Prostate gland (tissue), 2 donors: ENCODE data around the gene MED15. TPM values are rescaled to one million over a fixed set of nuclear protein-coding genes. Genes with fewer than 3 reads are reported as not detected.
A peak's percentile ranks its signal among the peaks of the same experiment; 100 is the strongest.

ENCODE experiments used
- DNase-seq: peaks from one replicate; pipeline ENCODE4 v3.0.0-alpha.2; 2019; ENCODE audit warnings: low spot score
- H3K27ac ChIP-seq, 2 donors: fragments of 200-600 bp; sonication (generic); 2 replicates each; pipeline ENCODE4 v1.5.1; 2017 to 2019
- H3K27me3 ChIP-seq: fragments of 200-600 bp; sonication (generic); replicated peaks from 2 replicates; pipeline ENCODE4 v1.5.1; 2019; ENCODE audit not compliant: insufficient read depth
- H3K36me3 ChIP-seq, 2 donors: fragments of 200-600 bp; sonication (generic); 1 replicate in 1 of 2; 2 replicates in 1 of 2; pipeline versions ENCODE4 v1.5.1 to v1.8.1; 2017 to 2019
- H3K4me1 ChIP-seq: fragments of 200-600 bp; sonication (generic); replicated peaks from 2 replicates; pipeline ENCODE4 v1.5.1; 2019
- H3K4me3 ChIP-seq, 2 donors: fragments of 200-600 bp; sonication (generic); 2 replicates each; pipeline ENCODE4 v1.5.1; 2017 to 2019
- H3K9me3 ChIP-seq: fragments of 200-600 bp; sonication (generic); 2 replicates; pipeline ENCODE4 v1.5.1; 2017
- POLR2A ChIP-seq: fragments of 450-650 bp; IDR thresholded peaks from one replicate; pipeline ENCODE4 v1.6.1; 2016; ENCODE audit warnings: antibody characterized with exemption, mild to moderate bottlenecking
- POLR2AphosphoS5 ChIP-seq: sonication (generic); formaldehyde crosslinking; IDR thresholded peaks from one replicate; pipeline ENCODE4 v1.6.1; 2017; ENCODE audit warnings: antibody characterized with exemption
- WGBS: methylation state at CpG from one replicate; pipeline ENCODE4 v1.1.5; 2018; 5-methylcytosine and 5-hydroxymethylcytosine counted together
- intact Hi-C: fragments of 100-400 bp; cut with DNase I; formaldehyde crosslinking; loops from one replicate; pipeline ENCODE4 v1.14.2; 2022
- total RNA-seq, 2 donors: library from RNA; depleted of rRNA; stranded (reverse); fragments of >200 nt; gene quantifications; one replicate each; pipeline ENCODE4 v1.1.0, GENCODE V29; 2016
- TF ChIP-seq, protein P1 (sequence below), 4 experiments: fragments of 200-600 bp in 2 of 4; fragments of 450-650 bp in 2 of 4; sonication (generic) in 2 of 4; IDR thresholded peaks; 1 replicate in 3 of 4; 2 replicates in 1 of 4; pipeline ENCODE4 v1.5.1; 2016 to 2019; ENCODE audit warnings: antibody characterized with exemption in 4 of 4, mild to moderate bottlenecking in 2 of 4, moderate library complexity in 2 of 4

The MED15 gene
- total RNA-seq, 2 donors from 2014 or later: 43.2 to 87.1 TPM

DNA sequence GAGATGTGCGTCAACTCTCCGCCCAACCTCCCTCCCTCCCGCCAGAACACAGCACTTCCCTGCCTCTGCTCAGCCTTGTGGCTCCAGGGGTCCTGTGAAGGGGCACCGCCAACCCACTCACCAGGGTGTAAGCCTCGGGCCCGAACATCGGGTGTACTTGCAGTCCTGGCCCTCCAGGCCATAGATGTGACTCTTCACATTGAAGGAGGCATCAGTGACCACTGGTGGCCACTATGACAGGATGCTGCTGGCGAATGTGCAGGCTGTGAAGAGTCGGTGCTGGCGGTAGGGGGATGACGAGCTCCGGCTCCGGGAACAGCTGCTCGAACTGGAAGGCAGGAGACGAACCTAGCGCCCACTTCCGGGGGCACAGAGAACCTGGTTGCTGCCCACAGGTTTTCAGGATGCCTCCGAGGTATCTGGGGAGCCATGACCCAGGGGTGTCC lies 97.4 kb downstream of the MED15 start:
- no peak for DNase-seq
- WGBS: 85% methylated on average over 12 of the region's 18 CpGs
- no peak overlapping the region for H3K4me3 ChIP-seq
- H3K9me3 ChIP-seq: no peaks in the 10 kb centered on the region
- H3K4me1 ChIP-seq: no peaks in the 10 kb centered on the region
- H3K27ac ChIP-seq: no peak overlapping the region
- no peak for TF ChIP-seq POLR2AphosphoS5
- no peak for TF ChIP-seq POLR2A
- TF ChIP-seq, protein P1, sequence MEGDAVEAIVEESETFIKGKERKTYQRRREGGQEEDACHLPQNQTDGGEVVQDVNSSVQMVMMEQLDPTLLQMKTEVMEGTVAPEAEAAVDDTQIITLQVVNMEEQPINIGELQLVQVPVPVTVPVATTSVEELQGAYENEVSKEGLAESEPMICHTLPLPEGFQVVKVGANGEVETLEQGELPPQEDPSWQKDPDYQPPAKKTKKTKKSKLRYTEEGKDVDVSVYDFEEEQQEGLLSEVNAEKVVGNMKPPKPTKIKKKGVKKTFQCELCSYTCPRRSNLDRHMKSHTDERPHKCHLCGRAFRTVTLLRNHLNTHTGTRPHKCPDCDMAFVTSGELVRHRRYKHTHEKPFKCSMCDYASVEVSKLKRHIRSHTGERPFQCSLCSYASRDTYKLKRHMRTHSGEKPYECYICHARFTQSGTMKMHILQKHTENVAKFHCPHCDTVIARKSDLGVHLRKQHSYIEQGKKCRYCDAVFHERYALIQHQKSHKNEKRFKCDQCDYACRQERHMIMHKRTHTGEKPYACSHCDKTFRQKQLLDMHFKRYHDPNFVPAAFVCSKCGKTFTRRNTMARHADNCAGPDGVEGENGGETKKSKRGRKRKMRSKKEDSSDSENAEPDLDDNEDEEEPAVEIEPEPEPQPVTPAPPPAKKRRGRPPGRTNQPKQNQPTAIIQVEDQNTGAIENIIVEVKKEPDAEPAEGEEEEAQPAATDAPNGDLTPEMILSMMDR (IDR thresholded peaks at IDR 0.05): no peak
- no peaks in the 10 kb centered on the region for H3K36me3 ChIP-seq
- H3K27me3 ChIP-seq: no peaks in the 10 kb centered on the region
- intact Hi-C loops: no loop called here

DNA sequence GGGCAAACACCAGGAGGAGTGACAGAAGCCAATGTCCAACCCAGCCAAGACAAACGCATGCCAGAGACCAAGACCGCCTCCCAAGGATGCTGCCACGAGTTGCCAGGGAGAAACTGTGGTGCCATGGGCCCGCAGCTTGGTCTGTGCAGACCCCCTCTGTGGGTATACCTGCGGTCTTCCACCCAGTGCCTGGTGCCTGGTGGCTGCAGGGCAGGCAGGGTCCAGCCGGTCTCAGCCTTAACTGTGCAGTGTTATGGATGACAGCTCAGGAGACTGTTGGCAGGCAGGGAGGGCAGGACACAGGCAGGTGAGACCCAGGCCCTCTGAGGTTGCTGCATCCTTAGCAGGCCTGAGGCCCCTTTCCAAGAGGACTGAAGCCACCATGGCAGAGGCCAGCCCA lies 97.9 kb downstream of the MED15 start:
- no peaks in the 10 kb centered on the region for H3K9me3 ChIP-seq
- 76% methylated on average over 6 of the region's 6 CpGs for WGBS
- TF ChIP-seq, protein P1 (IDR thresholded peaks at IDR 0.05): no peak
- no peaks in the 10 kb centered on the region for H3K4me1 ChIP-seq
- no peak for DNase-seq
- no peak overlapping the region for H3K27ac ChIP-seq
- H3K4me3 ChIP-seq: no peak overlapping the region
- intact Hi-C loops: no loop called here
- H3K36me3 ChIP-seq: no peaks in the 10 kb centered on the region
- H3K27me3 ChIP-seq: no peaks in the 10 kb centered on the region

DNA sequence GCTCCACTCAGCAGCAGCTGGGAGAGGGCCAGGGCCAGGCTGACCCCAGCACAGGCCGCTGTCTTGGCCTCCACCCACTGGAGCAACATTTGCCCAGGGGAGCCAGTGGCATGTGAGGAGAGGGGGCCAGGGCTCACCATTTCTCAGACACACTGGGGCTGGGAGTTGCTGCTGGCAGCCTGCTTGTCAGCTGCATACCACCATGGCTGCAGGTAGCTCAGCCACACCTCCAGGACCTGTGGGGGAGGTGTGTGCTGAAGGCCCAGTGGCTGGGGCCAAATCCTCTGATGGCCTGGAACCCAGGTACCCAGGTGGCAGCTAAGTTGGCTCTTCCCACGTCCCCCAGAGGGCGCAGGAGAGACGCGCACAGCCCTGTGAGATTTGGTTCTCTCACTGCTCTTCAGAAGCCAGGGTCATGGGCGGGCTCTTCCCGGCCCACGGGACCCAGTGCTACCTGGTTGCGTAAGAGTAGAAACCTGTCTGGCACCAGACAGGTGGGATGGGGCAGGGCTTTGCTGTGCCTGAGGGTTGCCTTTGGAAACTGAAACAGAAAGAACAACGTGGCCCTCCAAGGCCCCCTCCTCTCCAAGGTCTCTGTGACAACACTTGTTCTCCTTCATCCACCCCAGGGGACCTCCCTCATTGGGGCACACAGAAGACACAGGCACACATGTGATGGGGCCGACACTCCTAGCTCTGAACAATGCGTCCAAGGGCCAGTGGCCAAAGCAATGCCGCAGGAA lies 98.8 kb downstream of the MED15 start:
- H3K9me3 ChIP-seq: no peaks in the 10 kb centered on the region
- peak; percentile 93 for DNase-seq
- WGBS: 31% methylated on average over 13 of the region's 13 CpGs
- TF ChIP-seq, protein P1 (IDR thresholded peaks at IDR 0.05): peak in 3 of 4 experiments; percentile 71 to 93 (median 83)
- TF ChIP-seq POLR2AphosphoS5 (peak; percentile 94), POLR2A (no peak)
- H3K36me3 ChIP-seq: no peaks in the 10 kb centered on the region
- intact Hi-C loops: no loop called here
- H3K4me1 ChIP-seq: no peaks in the 10 kb centered on the region
- no peaks in the 10 kb centered on the region for H3K27me3 ChIP-seq
- no peak overlapping the region for H3K4me3 ChIP-seq
- no peak overlapping the region for H3K27ac ChIP-seq

DNA sequence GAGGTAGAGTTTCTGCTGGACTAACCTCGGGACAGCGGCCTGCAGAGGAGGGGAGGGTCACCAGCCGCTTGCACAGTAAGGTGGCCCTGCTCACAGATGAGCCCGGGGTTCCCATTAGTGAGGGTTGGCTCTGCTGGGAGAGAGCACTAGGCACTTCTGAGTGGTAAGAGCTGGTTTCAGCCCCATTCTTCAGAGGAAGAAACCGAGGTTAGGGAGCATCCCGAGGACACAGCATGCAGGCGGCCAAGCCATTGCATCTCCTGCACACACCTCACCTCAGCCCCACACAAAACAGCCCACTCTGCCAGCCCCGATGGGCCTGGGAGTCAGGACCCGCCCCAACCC lies 99.3 kb downstream of the MED15 start:
- no peak overlapping the region for H3K4me3 ChIP-seq
- intact Hi-C loops: no loop called here
- no peaks in the 10 kb centered on the region for H3K9me3 ChIP-seq
- H3K27me3 ChIP-seq: no peaks in the 10 kb centered on the region
- no peaks in the 10 kb centered on the region for H3K36me3 ChIP-seq
- TF ChIP-seq, protein P1 (IDR thresholded peaks at IDR 0.05): no peak
- TF ChIP-seq POLR2AphosphoS5 (no peak), POLR2A (no peak)
- no peak for DNase-seq
- H3K4me1 ChIP-seq: no peaks in the 10 kb centered on the region
- H3K27ac ChIP-seq: no peak overlapping the region
- 79% methylated on average over 9 of the region's 9 CpGs for whole genome bisulfite sequencing

DNA sequence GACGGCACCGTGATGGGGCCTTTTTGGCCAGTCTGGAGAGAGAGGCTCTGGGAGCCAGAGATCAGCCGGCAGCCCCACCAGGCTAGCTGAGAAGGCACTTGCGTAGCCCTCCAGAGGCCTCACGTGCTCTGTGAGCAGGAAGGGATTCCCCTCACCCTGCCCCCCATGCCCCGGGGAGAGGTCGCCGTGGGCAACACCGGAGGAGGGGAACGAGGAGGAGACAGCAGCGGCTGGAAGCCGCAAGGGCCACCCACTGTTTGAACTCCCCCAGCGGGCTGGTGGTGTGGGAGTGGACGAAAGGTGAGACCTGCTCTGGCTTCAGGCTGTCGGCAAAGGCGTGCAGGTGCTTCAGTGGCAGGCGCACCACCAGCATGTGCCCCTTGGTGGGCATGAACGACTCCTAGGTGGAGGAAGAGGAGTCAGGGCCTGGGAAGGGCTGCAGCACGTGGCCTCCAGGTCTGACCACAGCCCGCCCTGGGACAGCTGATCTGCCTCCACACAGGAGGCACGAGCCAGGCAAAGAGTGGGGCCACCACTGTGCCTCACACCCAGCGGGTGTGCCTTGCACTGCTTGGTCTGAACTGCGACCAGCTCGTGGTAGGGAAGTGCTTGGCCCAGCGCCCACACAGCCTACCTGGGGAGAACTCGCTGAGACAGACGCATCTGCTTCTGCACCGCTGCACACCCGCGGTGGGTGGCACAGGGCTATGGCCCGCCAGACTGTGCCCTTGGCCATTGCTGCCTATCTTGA lies 99.9 kb downstream of the MED15 start:
- TF ChIP-seq POLR2AphosphoS5: no peak
- TF ChIP-seq, protein P1 (IDR thresholded peaks at IDR 0.05): no peak
- TF ChIP-seq POLR2A: no peak
- Histone ChIP-seq H3K27me3 (no peaks in the 10 kb centered on the region), H3K36me3 (no peaks in the 10 kb centered on the region), H3K4me1 (no peaks in the 10 kb centered on the region), H3K27ac (no peak overlapping the region), H3K4me3 (no peak overlapping the region), H3K9me3 (no peaks in the 10 kb centered on the region)
- no peak for DNase-seq
- intact Hi-C loops: no loop called here
- 65% methylated on average over 27 of the region's 31 CpGs for WGBS
